Measurements from ENCODE around the gene BEAN1.

DNA sequence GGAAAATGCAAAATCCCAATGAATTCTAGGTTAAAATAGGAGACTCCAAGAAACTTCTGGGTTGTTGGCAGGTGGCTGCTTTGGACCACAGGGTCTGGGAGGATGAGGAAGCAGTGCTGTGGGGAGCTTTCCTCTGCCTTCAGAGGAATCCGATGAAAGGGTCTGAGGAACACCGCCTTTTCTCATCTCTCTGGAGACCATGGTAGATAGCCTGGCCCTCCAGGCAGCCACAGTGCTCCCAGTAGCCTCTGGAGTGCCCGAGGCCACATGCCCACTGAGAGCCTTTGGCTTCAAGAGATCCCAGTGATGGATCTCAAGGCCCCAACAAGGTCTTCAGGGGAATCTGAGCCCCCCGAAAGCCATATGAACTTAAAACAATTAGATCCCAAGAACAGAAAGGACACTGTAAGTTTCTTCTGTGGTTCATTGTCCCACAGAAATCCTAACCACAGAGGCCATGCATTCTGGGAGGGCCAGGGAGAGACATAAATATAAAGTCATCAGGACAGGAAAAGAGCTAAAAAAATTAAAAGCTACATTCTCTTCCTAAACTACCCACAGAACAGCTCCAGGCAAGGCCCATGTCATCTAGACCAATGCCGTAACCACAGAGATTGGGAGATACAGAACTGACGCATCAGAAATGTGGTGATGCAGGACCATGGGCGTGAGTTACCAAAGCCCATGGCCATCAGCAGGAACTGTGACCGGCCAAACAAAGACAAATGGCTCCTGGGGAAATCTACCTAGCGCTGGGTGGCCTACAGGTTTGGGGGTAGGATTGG, 98.5 kb downstream of the BEAN1 start:
- TF ChIP-seq, protein P1, sequence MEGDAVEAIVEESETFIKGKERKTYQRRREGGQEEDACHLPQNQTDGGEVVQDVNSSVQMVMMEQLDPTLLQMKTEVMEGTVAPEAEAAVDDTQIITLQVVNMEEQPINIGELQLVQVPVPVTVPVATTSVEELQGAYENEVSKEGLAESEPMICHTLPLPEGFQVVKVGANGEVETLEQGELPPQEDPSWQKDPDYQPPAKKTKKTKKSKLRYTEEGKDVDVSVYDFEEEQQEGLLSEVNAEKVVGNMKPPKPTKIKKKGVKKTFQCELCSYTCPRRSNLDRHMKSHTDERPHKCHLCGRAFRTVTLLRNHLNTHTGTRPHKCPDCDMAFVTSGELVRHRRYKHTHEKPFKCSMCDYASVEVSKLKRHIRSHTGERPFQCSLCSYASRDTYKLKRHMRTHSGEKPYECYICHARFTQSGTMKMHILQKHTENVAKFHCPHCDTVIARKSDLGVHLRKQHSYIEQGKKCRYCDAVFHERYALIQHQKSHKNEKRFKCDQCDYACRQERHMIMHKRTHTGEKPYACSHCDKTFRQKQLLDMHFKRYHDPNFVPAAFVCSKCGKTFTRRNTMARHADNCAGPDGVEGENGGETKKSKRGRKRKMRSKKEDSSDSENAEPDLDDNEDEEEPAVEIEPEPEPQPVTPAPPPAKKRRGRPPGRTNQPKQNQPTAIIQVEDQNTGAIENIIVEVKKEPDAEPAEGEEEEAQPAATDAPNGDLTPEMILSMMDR (IDR thresholded peaks at IDR 0.05 in 2 of 3, conservative IDR thresholded peaks at IDR 0.05 in 1 of 3; ENCODE audit: borderline replicate concordance in 1 of 3, insufficient read depth in 1 of 3, low read depth in 2 of 3, low read length in 2 of 3): no peak
- TF ChIP-seq POLR2A (IDR thresholded peaks at IDR 0.05; ENCODE audit: borderline replicate concordance, extremely low read depth, insufficient read depth, insufficient read length): no peak
- TF ChIP-seq SIN3A (IDR thresholded peaks at IDR 0.05; ENCODE audit: low read depth): no peak
- TF ChIP-seq RAD21 (IDR thresholded peaks at IDR 0.05; ENCODE audit: low read depth): no peak
- TF ChIP-seq, protein P2, sequence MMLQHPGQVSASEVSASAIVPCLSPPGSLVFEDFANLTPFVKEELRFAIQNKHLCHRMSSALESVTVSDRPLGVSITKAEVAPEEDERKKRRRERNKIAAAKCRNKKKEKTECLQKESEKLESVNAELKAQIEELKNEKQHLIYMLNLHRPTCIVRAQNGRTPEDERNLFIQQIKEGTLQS (IDR thresholded peaks at IDR 0.05): no peak
- no peak for TF ChIP-seq ZNF274 (IDR thresholded peaks at IDR 0.05; ENCODE audit: low read depth, low read length)
- no peak for TF ChIP-seq POLR2AphosphoS5 (IDR thresholded peaks at IDR 0.05; ENCODE audit: low read depth, low read length)
- TF ChIP-seq EZH2 (IDR thresholded peaks at IDR 0.05): no peak
- no peak for TF ChIP-seq EZH2phosphoT487 (IDR thresholded peaks at IDR 0.05; ENCODE audit: borderline replicate concordance)
- TF ChIP-seq YY1 (IDR thresholded peaks at IDR 0.05; ENCODE audit: extremely low read depth, insufficient replicate concordance, low read depth, low read length): no peak
- no peak for TF ChIP-seq EGR1 (IDR thresholded peaks at IDR 0.05; ENCODE audit: low read depth)
- no peak for TF ChIP-seq SP1 (IDR thresholded peaks at IDR 0.05; ENCODE audit: low read depth)

Data from HCT116 (cell line).